HG03175 (cell line): ENCODE measurements around the gene ADAMTSL3.

ENCODE experiments used
- ATAC-seq: cut with Tn5 transposase; IDR thresholded peaks from one replicate; pipeline ENCODE4 v1.9.1; 2021; ENCODE audit warnings: mild to moderate bottlenecking, moderate library complexity; ENCODE audit not compliant: unreplicated experiment

ADAMTSL3 gene

GRCh38 chr15:83654379-83655236 lies 685 bp downstream of the ADAMTSL3 start:
- ATAC-seq: no peak

- ATAC-seq: no peak
These were observed 1.3 kb downstream of the ADAMTSL3 start for GRCh38 chr15:83655237-83655616.

- no peak for ATAC-seq
These were observed 2.3 kb downstream of the ADAMTSL3 start for GRCh38 chr15:83656192-83656591.

GRCh38 chr15:83656943-83657528 lies 3.1 kb downstream of the ADAMTSL3 start:
- no peak for ATAC-seq

GRCh38 chr15:83657549-83657948 lies 3.6 kb downstream of the ADAMTSL3 start:
- ATAC-seq: no peak

- ATAC-seq: no peak
These were observed 4.8 kb downstream of the ADAMTSL3 start for GRCh38 chr15:83658430-83659416.

- ATAC-seq: no peak
These were observed 5.5 kb downstream of the ADAMTSL3 start for GRCh38 chr15:83659417-83659812.

GRCh38 chr15:83665480-83665879 lies 11.6 kb downstream of the ADAMTSL3 start:
- ATAC-seq: no peak

GRCh38 chr15:83670672-83671229 lies 16.8 kb downstream of the ADAMTSL3 start:
- ATAC-seq: no peak

GRCh38 chr15:83671603-83672002 lies 17.7 kb downstream of the ADAMTSL3 start:
- no peak for ATAC-seq

- ATAC-seq: no peak
These were observed 19.5 kb downstream of the ADAMTSL3 start for GRCh38 chr15:83673385-83673784.

GRCh38 chr15:83682476-83683088 lies 28.7 kb downstream of the ADAMTSL3 start:
- ATAC-seq: no peak

- no peak for ATAC-seq
These were observed 32.0 kb downstream of the ADAMTSL3 start for GRCh38 chr15:83685916-83686332.

- ATAC-seq: no peak
These were observed 34.3 kb downstream of the ADAMTSL3 start for GRCh38 chr15:83688201-83688600.

- ATAC-seq: no peak
These were observed 36.8 kb downstream of the ADAMTSL3 start for GRCh38 chr15:83690676-83691075.

- ATAC-seq: no peak
These were observed 39.0 kb downstream of the ADAMTSL3 start for GRCh38 chr15:83692746-83693581.

GRCh38 chr15:83694015-83694414 lies 40.1 kb downstream of the ADAMTSL3 start:
- no peak for ATAC-seq

GRCh38 chr15:83694536-83694935 lies 40.6 kb downstream of the ADAMTSL3 start:
- no peak for ATAC-seq

GRCh38 chr15:83695246-83695645 lies 41.3 kb downstream of the ADAMTSL3 start:
- no peak for ATAC-seq
